AG09309 (cell line): ENCODE results near the gene CYBC1.

Experiments used
- DNase-seq: peaks from one replicate; pipeline ENCODE4 v3.0.0-alpha.2; 2010; ENCODE audit warnings: low read depth
- H3K4me3 ChIP-seq: 2 replicates; pipeline ENCODE4 v1.5.1; 2011; ENCODE audit warnings: mild to moderate bottlenecking, low read depth, low read length, moderate library complexity; ENCODE audit not compliant: control insufficient read depth
- CTCF ChIP-seq: IDR thresholded peaks from 2 replicates; pipeline ENCODE4 v1.5.1; 2011; ENCODE audit warnings: mild to moderate bottlenecking, low read depth, low read length, inconsistent platforms; ENCODE audit not compliant: insufficient read depth, control insufficient read depth; ENCODE audit errors: missing control alignments

The CYBC1 gene

DNA sequence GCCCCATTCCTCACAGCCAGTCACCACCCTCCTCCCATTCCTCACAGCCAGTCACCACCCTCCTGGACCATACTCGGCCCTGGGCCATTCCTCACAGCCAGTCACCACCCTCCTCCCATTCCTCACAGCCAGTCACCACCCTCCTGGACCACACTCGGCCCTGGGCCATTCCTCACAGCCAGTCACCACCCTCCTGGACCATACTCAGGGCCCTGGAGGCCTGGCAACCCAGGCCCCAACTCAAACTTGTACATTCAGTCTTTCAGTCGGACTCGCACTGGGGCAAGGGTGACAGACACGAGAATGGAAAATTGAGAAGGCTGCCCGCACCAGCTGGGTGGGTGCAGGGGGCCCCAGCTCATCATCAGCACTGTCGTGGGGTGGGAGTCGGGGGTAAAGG is 38.6 kb upstream of the CYBC1 start:
- no peak for DNase-seq
- TF ChIP-seq CTCF: no peak
- no peak overlapping the region for H3K4me3 ChIP-seq

- no peak overlapping the region for H3K4me3 ChIP-seq
- DNase-seq: no peak
- TF ChIP-seq CTCF: no peak
Measured at GRCh38 chr17:82487910-82488309, 37.4 kb upstream of the CYBC1 start.

DNA sequence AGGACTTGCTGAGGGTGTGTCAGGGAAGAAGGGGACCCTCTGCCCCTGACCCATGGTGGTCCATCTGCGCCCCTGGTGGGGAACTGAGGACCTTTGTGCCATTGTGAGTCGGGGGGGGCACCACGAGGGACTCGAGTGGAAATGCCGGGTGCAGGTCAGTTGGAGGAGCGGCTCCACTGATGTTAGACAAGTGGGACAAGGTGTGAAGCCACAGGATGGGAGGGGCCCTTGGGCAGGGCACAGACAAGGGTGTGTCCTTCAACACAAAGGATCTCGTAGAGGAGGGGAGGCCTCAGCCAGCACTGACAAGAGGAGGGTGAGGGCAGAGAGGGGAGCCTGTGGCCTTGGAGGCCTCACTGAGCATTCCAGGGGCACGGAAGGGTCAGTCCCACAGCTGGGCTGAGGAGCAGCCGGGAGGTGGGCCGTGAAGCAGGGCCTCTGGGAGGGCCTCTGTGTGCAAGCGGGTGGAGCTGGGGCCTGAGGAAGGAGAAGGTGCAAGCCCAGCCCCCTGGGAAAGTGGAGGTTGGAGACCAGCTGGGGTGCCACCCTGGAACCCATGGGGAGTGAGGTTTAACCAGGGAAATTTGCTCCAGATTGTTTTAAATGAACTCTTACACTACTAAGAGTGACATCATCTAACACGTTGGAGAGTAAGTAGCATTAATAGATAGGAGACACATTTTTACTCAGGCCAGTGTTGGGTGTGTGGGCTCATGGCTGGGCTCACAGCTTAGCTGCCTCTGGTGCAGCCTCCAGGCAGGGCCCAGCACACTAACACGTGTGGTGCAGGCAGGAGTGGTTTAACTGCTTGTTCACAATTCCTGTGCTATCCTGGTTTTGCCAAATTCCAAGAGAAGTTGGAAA is 35.9 kb upstream of the CYBC1 start:
- no peak for TF ChIP-seq CTCF
- no peak overlapping the region for H3K4me3 ChIP-seq
- no peak for DNase-seq

DNA sequence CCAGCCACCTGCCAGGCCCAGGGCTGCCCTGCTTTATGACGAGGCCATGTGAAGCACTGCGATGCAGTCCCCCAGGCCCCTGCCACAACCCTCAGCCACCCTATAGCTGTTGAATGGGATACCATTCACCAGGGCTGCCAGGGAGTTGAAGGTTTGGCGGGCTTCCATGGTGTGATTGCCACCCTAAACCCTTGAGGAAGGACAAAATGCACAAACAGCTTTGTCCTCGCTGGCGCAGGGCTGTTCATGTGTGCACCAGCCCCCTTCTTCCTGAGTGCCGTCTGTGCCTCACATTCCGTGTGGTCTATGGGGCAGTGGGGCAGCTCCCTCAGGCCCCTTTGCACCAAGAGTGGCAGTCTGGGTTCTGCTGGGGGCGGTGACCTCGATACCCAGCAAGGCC is 33.3 kb upstream of the CYBC1 start:
- no peak overlapping the region for H3K4me3 ChIP-seq
- no peak for TF ChIP-seq CTCF
- DNase-seq: no peak

- H3K4me3 ChIP-seq: no peak overlapping the region
- DNase-seq: no peak
- no peak for TF ChIP-seq CTCF
Measured at GRCh38 chr17:82483204-82483660, 32.7 kb upstream of the CYBC1 start.

GRCh38 chr17:82480318-82480717 is 29.8 kb upstream of the CYBC1 start:
- DNase-seq: no peak
- no peak for TF ChIP-seq CTCF
- no peak overlapping the region for H3K4me3 ChIP-seq
